Activated naive CD4-positive, alpha-beta T cell (primary cell): ENCODE data around the gene UBE2S.
"Not testable (repeated sequence)": the region's sequence is repeated elsewhere in the genome, so short reads cannot be mapped to it uniquely, and the experiment has no call there.

Experiments
- DNase-seq, 4 experiments: peaks; one replicate each; lab custom pipeline; 2025; lab: John Stamatoyannopoulos, UW

UBE2S gene

GRCh38 chr19:55406091-55406825 lies 1.3 kb downstream of the UBE2S start:
- no peak for DNase-seq

- DNase-seq, result no peak
Measured at GRCh38 chr19:55405638-55406037, 1.9 kb downstream of the UBE2S start.

DNA sequence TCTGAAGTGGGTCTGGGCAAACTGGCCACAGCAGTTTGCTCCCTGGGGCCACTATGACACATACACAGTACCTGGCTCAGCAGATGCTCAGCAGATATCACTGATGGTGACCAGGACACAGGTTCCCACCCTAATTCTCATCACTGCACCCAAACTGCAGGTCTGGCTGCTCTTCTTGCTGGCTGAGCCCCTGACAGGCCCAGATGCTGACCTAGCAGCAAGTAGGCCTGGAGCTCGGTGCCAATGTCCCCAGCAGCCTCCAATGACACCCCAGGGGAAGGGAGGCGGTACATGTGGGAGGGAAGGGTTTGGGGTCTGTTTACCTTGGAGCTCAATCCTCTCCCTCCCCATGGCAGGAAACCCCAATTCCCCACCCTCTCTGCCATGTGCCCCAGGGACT lies 5.1 kb downstream of the UBE2S start:
- DNase-seq, result no peak

GRCh38 chr19:55401390-55401789 lies 6.2 kb downstream of the UBE2S start:
- DNase-seq, result not testable (repeated sequence)

GRCh38 chr19:55400281-55401087 lies 7.1 kb downstream of the UBE2S start:
- DNase-seq, result no peak

GRCh38 chr19:55398200-55398925 lies 9.2 kb downstream of the UBE2S start:
- DNase-seq, result no peak

GRCh38 chr19:55392820-55393761 lies 14.5 kb downstream of the UBE2S start:
- DNase-seq, result no peak

DNA sequence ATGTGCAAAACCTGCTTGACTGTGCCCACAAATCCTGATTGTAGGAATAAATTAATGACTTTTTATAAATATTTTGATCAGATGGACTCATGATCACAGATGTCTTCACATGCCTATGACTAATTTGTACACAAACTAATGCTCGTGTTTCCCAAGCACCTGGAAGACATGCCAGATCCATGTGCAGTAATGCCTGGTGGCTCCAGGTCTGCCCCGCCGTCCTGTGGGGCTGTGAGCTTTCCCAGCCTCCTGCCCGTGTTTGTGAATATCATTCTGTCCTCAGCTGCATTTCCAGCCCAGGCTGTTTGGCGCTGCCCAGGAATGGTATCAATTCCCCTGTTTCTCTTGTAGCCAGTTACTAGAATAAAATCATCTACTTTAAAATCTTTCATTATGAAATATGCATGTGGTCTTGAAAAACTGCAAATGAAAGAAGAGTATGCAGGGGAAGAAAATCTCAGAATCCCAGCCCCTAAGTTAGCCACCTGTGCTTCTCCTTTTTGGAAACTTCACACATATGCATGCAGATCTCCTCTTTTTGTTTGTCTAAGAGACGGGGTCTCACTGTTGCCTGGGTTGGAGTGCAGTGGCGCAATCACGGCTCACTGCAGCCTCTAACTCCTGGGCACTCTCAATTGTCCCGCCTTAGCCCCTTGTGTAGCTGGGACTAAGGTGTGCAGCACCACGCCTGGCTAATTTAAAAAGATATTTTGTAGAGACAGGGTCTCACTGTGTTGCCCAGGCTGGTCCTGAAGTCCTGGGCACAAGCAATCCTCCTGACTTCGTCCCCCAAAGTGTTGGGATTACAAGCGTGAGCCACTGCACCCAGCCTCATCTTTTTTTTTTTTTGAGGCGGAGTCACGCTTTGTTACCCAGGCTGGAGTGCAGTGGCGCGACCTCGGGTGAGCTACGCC lies 15.6 kb downstream of the UBE2S start:
- no peak for DNase-seq

GRCh38 chr19:55391191-55391670 lies 16.4 kb downstream of the UBE2S start:
- no peak for DNase-seq

DNA sequence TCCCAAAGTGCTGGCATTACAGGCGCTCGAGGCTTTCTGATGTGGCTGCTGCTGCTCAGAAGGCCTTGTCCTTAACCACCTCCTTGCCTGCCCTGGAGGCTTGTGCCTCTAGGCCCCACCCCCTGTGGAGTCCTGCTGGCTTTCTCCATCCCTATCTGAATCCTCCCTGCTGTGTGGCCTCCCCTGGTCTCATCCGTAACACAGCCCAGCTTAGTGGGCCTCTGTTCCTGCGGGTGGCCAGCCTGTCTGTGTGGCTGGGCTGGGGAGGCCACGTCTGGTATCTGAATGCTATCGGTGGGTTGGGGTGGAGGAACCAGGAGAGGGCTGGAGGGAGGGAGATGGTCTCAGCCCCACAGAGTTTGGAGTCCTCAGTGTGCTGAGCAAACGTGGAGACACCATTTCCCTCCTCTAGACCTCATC lies 17.1 kb downstream of the UBE2S start:
- DNase-seq, result no peak

DNA sequence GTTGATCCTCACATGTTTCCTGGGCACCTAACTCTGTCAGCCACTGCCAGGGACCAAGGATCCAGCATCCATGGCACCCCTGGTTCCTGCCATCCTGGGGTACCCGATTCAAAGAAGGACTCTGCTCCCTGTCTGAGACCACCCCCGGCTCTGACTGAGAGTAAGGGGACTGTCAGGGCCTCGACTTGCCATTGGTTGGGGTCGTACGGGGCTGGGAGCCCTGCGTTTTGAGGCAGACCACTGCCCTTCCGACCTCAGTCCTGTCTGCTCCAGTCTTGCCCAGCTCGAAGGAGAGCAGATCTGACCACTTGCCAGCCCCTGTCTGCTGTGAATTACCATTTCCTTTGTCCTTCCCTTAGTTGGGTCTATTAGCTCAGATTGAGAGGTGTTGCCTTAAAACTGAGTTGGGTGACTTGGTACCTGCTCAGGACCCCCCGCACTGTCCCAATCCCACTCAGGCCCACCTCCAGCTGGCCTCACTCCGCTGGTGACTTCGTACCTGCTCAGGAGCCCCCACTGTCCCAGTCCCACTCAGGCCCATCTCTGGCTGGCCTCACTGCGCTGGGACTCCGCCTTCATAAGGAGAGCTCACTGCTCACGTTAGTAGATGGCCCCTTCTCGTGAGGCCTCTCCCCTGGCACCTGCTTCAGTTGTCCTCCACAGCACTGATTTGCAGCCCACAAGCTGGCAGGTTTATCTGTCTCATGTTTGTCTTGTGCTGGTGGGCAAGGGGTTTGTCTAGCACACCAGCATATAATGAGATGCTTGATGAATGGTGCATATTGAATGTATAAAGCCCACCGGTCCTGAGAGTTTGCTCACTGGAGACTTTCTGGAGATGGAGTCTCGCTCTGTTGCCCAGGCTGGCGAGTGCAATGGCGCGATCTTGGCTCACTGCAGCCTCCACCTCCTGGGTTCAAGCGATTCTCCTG lies 17.9 kb downstream of the UBE2S start:
- DNase-seq, result no peak

- DNase-seq, result no peak
Measured at GRCh38 chr19:55387736-55388497, 19.7 kb downstream of the UBE2S start.

DNA sequence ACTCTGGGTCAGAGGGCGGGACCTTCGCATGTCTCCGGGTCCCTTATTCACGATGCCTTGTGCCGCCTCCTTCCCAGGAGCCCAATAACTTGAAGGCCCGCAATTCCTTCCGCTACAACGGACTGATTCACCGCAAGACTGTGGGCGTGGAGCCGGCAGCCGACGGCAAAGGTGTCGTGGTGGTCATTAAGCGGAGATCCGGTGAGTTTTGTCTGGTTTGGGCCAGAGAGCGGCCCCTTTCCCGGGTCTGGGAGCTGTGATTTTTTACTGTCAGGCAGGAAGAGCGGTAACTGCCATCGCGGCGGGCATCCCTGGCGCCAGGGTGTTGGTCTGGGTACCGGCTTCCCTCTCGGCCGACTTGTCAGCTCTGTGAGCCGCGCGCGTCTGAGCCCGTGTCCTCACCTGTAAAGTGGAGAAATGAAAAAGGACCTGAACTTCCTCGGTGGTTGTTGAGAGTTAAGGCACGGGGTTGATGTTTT lies 21.1 kb downstream of the UBE2S start:
- DNase-seq, result no peak

DNA sequence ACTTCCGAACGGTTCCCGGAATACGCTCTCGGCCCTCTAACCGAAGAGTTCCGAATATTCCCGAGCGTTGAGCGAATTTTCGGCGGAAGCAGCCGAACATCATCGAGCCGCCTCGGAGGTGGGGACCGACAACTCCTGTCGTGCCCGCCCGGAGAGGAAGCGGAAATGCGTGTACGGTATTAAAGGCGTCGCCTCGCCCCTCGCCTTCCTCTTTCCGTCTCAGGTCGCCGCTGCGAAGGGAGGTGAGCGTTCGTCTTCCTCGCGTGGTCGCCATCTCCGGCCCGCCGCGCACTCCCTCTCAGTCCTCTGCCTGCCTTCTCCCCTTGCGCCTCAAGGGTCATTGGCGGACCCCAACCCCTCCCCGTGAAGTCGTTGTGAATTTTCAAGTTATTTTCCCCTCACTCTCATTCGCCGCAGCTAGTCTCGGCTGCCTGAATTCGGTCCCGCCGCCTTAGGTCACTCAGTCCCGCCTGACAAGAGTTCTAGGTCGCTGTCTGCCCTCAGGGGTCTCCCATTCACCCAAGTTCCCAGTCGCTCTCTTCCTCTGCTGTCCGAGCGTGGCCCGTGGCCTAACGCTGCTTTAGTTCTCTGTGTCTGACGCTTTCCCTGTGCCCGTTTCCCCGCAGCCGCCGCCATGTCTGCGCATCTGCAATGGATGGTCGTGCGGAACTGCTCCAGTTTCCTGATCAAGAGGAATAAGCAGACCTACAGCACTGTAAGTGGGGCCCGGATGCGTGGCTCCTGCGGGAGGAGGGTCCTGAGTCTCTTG lies 21.7 kb downstream of the UBE2S start, which contains the start of gene RPL28:
Gene RPL28 (plus strand): TSS at position 209 of the 769 bp plus-strand sequence. CDS start 426 bp downstream, at position 635.
- DNase-seq, result peak; percentile 88 to 97 (median 96)

DNA sequence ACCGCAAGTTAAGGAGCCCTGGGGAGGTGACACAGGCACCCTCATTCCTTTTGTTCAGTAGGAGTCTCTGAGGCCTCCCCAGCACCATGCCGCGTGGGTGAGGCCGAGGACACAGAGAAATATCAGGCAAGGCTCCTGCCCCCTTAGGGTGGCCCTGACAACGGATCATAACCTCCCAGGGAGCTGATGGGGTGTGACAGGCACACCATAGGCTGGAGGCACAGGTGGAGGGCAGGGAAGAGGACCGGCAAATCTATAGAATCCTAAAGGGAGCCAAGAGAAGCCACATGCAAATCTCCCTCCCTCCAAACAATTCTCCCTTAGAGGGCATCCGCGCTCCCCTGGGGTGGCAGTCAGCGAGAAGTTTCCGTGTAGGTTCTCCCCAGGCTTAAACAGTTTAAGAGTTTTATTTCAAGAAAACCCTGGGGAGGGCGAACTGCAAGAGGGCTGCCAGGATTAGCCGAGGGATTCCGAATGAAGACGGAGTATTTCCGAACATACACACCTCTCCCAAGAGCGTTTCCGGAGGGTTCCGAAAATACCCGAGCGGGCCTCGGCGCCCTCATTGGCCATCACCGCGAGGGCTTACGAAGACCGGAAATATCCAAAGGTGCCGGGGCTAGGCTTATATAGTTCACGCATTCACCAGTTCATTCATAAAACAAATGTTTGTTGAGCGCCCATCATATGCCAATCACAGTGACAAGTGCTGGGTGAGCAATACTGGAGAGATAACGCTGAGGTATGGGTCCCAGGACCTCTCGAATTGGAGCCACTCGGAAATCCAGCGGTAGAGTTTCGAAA lies 22.5 kb downstream of the UBE2S start:
- DNase-seq, result peak; percentile 82 to 96 (median 88)

GRCh38 chr19:55384131-55384919 lies 23.3 kb downstream of the UBE2S start, which contains the start of gene TMEM238:
TSS of gene TMEM238 (minus strand) at chr19:55384292. CDS start at chr19:55384259, 33 bp downstream.
- peak in 1 of 4 experiments; percentile 35 for DNase-seq
